Naive thymus-derived CD4-positive, alpha-beta T cell (primary cell): Measurements from ENCODE around the gene ERP29. TPM values are rescaled to one million over a fixed set of nuclear protein-coding genes. Genes with fewer than 3 reads are reported as not detected.
A peak's percentile ranks its signal among the peaks of the same experiment; 100 is the strongest.
"Not testable (repeated sequence)": the region's sequence is repeated elsewhere in the genome, so short reads cannot be mapped to it uniquely, and the experiment has no call there.

ENCODE experiments used
- ATAC-seq: fragments of 150-1000 bp; cut with Tn5 transposase; 2 replicates; pipeline ENCODE4 v1.10.0; 2021; ENCODE audit warnings: mild to moderate bottlenecking, moderate library complexity
- CTCF ChIA-PET: fragments of 350-600 bp; sonication (Branson Sonifier 250); formaldehyde crosslinking; loops from one replicate; lab custom pipeline; 2021; ENCODE audit warnings: antibody characterized with exemption; lab: Charles Lee
- POLR2A ChIA-PET: fragments of 350-600 bp; sonication (Branson Sonifier 250); formaldehyde crosslinking; loops from one replicate; lab custom pipeline; 2021; ENCODE audit warnings: antibody characterized with exemption, inconsistent platforms; lab: Charles Lee
- DNase-seq, 9 donors: peaks; one replicate each; pipeline versions ENCODE4 v3.0.0 to v3.0.0-alpha.2; 2020 to 2022; ENCODE audit warnings: mixed read lengths in 1 of 9
- H3K27ac ChIP-seq: one replicate; pipeline ENCODE4 v1.7.0; 2013; ENCODE audit warnings: mild to moderate bottlenecking, low read depth, low read length, moderate library complexity
- H3K27me3 ChIP-seq, 2 donors: one replicate each; pipeline ENCODE4 v1.7.0; 2013; ENCODE audit warnings: low read length in 2 of 2, mild to moderate bottlenecking in 2 of 2, moderate library complexity in 2 of 2; ENCODE audit not compliant: control insufficient read depth in 2 of 2, insufficient read depth in 2 of 2
- H3K36me3 ChIP-seq, 3 experiments: 1 replicate in 2 of 3; 2 replicates in 1 of 3; pipeline ENCODE4 v1.7.0; 2013; ENCODE audit warnings: low read length in 3 of 3, mild to moderate bottlenecking in 3 of 3, moderate library complexity in 1 of 3; ENCODE audit not compliant: insufficient read depth in 3 of 3, control insufficient read depth in 2 of 3
- H3K4me1 ChIP-seq, 2 donors: one replicate each; pipeline ENCODE4 v1.7.0; 2013; ENCODE audit warnings: low read length in 2 of 2, mild to moderate bottlenecking in 2 of 2, moderate library complexity in 1 of 2; ENCODE audit not compliant: control insufficient read depth in 2 of 2, insufficient read depth in 2 of 2
- H3K4me3 ChIP-seq: 2 replicates; pipeline ENCODE4 v1.7.0; 2013; ENCODE audit warnings: mild to moderate bottlenecking, low read length
- H3K9me3 ChIP-seq, 3 experiments: 1 replicate in 2 of 3; 2 replicates in 1 of 3; pipeline ENCODE4 v1.7.0; 2013; ENCODE audit warnings: low read length in 3 of 3; ENCODE audit not compliant: control insufficient read depth in 2 of 3
- H3K27ac Mint-ChIP-seq, 9 donors: one replicate each; pipeline ENCODE4 v1.8.0; 2020 to 2022; ENCODE audit warnings: mixed read lengths in 9 of 9, mild to moderate bottlenecking in 8 of 9, moderate library complexity in 5 of 9, inconsistent platforms in 2 of 9
- H3K27me3 Mint-ChIP-seq, 5 donors: one replicate each; pipeline ENCODE4 v1.8.0; 2021 to 2022; ENCODE audit warnings: mixed read lengths in 5 of 5, mild to moderate bottlenecking in 1 of 5
- H3K36me3 Mint-ChIP-seq, 5 donors: one replicate each; pipeline ENCODE4 v1.8.0; 2020 to 2022; ENCODE audit warnings: mixed read lengths in 5 of 5, mild to moderate bottlenecking in 3 of 5, inconsistent platforms in 1 of 5
- H3K4me1 Mint-ChIP-seq, 7 donors: one replicate each; pipeline ENCODE4 v1.8.0; 2020 to 2022; ENCODE audit warnings: mixed read lengths in 7 of 7, mild to moderate bottlenecking in 3 of 7, inconsistent platforms in 1 of 7
- H3K4me3 Mint-ChIP-seq, 10 donors: one replicate each; pipeline ENCODE4 v1.8.0; 2020 to 2022; ENCODE audit warnings: mild to moderate bottlenecking in 10 of 10, mixed read lengths in 10 of 10, moderate library complexity in 6 of 10, inconsistent platforms in 2 of 10
- H3K9me3 Mint-ChIP-seq, 11 donors: one replicate each; pipeline ENCODE4 v1.8.0; 2020 to 2022; ENCODE audit warnings: mixed read lengths in 11 of 11, mild to moderate bottlenecking in 4 of 11, inconsistent platforms in 1 of 11, moderate library complexity in 1 of 11
- intact Hi-C, 2 donors: fragments of 100-400 bp; cut with micrococcal nuclease; formaldehyde crosslinking; loops; one replicate each; pipeline ENCODE4 v1.15.1; 2023
- polyA plus RNA-seq, 2 donors: library from polyadenylated mRNA; unstranded; fragments of 300-500 nt; fragmentation: Illumina TruSeq; gene quantifications; one replicate each; pipeline ENCODE4 v1.2.3, GENCODE V29; 2021
- total RNA-seq, 6 experiments: library from RNA in 5 of 6; stranded (reverse) in 5 of 6; gene quantifications; 1 replicate in 5 of 6; 2 replicates in 1 of 6; pipeline ENCODE4 v1.2.3 and lab custom pipeline; 2021 to 2026

ERP29 gene
- total and polyA plus RNA-seq, 7 experiments from 2014 or later: 115 to 253 (median 180) TPM

DNA sequence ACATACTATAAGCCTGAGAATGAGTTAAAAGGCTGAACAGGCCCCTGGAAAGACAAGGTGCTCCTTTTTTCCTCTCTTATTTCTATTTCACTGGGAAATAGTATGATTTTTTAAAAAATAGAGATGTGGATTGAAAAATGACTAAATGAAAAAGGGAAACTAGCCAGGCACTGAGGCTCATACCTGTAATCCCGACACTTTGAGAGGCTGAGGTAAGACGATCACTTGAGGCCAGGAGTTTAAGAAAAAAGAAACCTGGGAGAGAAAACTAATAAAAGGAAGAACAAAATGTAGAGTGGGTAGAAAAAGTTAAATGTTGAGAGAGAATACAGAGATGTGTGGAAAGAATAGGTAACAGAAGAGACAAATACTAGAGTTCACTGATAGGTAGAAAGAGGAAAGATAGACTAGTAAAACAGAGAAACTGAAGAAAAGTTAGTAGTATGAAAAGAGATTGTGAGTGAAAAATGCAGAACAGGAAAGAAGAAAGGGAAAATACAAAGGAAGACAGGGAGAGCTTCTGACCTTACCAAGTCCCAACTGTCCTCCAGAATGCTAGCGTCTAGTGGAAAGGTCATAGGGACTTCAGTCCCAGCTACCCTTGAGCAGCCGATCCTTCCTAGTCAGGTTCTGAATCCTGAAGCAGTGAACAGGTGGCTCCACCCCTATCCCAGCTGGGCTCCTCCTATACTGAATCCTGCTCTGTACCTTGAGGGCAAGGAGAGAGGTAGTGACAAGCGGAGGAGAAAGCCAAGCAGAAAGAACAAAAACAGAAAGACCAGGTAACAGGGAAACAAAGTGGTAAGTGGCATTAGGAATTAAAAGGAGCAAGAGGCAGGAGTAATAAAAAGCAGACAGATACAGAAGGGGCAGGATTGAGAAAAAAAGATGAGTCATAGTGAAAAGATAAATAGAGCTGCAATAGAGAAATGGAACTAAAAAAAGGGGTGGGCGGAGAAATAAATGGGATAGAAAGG is 7.5 kb upstream of the ERP29 start:
- ATAC-seq: no peak
- Histone ChIP-seq H3K27me3 (no peaks in the 10 kb centered on the region), H3K27ac (peak overlapping the region; percentile 50), H3K4me1 (peaks cover 21 to 23% of the 10 kb centered on the region in 2 donors), H3K36me3 (no peaks in the 10 kb centered on the region), H3K4me3 (no peak overlapping the region), H3K9me3 (no peaks in the 10 kb centered on the region)
- DNase-seq: no peak
- peaks cover 5 to 23% (median 7%) of the 10 kb centered on the region in 5 donors for H3K36me3 Mint-ChIP-seq
- peaks cover 29 to 70% (median 57%) of the 10 kb centered on the region in 7 donors for H3K4me1 Mint-ChIP-seq
- ChIA-PET POLR2A (interaction anchor here (1.4 to 14.9 kb wide), 3 partner anchors 9 to 13 kb away, joined by 3 to 285 read pairs (median 5); partner anchors contain the start of genes ERP29 and TMEM116), CTCF (no interaction called here)
- H3K4me3 Mint-ChIP-seq: no peak overlapping the region
- H3K27ac Mint-ChIP-seq: peak overlapping the region in 8 of 9 donors; percentile 21 to 97 (median 71)
- peaks cover 0 to 3% (median 0%) of the 10 kb centered on the region in 11 donors for H3K9me3 Mint-ChIP-seq
- intact Hi-C loops: no loop called here
- H3K27me3 Mint-ChIP-seq: no peaks in the 10 kb centered on the region

DNA sequence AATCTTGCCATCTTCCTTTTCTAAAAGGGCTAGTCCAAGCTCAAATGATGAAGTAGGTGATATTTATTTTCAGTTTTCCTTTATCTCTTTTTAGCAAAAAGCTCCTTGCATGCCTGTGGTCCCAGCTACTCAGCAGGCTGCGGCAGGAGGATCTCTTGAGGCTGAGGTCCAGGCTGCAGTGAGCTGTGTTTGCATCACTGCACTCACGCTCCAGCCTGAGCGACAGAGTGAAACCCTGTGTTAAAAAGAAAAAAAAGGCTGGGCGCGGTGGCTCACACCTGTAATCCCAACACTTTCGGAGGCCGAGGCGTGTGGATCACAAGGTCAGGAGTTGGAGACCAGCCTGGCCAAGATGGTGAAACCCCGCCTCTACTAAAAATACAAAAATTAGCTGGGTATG is 5.3 kb upstream of the ERP29 start:
- Mint-ChIP-seq H3K27me3 (no peaks in the 10 kb centered on the region), H3K9me3 (peaks cover 0 to 10% (median 0%) of the 10 kb centered on the region in 11 donors), H3K4me1 (peaks cover 30 to 68% (median 51%) of the 10 kb centered on the region in 7 donors), H3K4me3 (no peak overlapping the region), H3K36me3 (peaks cover 5 to 25% (median 16%) of the 10 kb centered on the region in 5 donors), H3K27ac (peak overlapping the region in 6 of 9 donors; percentile 14 to 63 (median 51))
- ChIA-PET POLR2A (interaction anchor here (1.1 kb wide), 2 partner anchors 10 to 14 kb away, joined by 5 to 6 read pairs; no protein-coding TSS in a partner anchor), CTCF (no interaction called here)
- Histone ChIP-seq H3K4me3 (no peak overlapping the region), H3K27ac (no peak overlapping the region), H3K4me1 (peaks cover 13 to 24% of the 10 kb centered on the region in 2 donors), H3K36me3 (no peaks in the 10 kb centered on the region), H3K9me3 (no peaks in the 10 kb centered on the region), H3K27me3 (no peaks in the 10 kb centered on the region)
- DNase-seq (no peak), ATAC-seq (no peak)
- intact Hi-C loops: no loop called here

DNA sequence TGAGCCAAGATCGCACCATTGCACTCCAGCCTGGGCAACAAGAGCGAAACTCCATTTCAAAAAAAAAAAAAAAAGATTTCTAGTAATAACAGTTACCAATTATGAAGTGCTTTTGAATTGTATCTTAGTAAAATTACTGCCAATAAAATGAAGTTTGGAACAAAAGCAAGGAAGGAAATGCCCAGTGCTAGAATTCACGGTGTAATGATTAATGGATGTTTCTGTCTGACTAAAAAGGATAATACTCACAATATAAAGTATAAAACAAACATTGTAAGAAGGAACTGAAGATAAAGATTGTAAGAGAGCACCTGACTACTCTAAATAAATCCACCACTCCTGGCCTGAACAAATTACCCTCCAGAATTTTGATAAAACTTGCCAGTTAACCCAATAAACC is 4.3 kb upstream of the ERP29 start:
- no peak overlapping the region for H3K27ac ChIP-seq

DNA sequence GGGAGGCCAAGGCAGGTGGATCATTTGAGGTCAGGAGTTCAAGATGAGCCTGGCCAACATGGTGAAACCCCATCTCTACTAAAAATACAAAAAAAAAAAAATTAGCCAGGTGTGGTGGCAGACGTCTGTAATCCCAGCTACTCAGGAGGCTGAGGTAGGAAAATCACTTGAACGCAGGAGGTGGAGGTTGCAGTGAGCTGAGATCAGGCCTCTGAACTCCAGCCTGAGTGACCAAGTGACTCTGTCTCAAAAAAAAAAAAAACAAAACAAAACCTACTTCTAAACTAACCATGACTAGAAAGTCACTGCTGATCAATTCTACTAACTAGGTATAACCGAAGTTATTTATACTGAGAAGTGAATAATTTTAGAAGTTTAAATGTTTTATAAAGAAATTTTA is 3.6 kb upstream of the ERP29 start:
- POLR2A ChIA-PET: interaction anchor here (0.9 to 2.2 kb wide), 4 partner anchors 8 to 65 kb away, joined by 5 to 20 read pairs (median 11); no protein-coding TSS in a partner anchor
- H3K36me3 ChIP-seq, H3K9me3 ChIP-seq, H3K27me3 ChIP-seq, H3K27ac ChIP-seq, H3K27me3 Mint-ChIP-seq, intact Hi-C loops, H3K4me3 ChIP-seq, ATAC-seq, H3K4me3 Mint-ChIP-seq, DNase-seq: not testable (repeated sequence)
- Mint-ChIP-seq H3K9me3 (peaks cover 0 to 10% (median 0%) of the 10 kb centered on the region in 11 donors), H3K27ac (peak overlapping the region in 7 of 9 donors; percentile 9 to 75 (median 59)), H3K4me1 (peaks cover 35 to 66% (median 52%) of the 10 kb centered on the region in 7 donors), H3K36me3 (peaks cover 5 to 25% (median 21%) of the 10 kb centered on the region in 5 donors)
- CTCF ChIA-PET: interaction anchor here (0.6 to 1.2 kb wide), 4 partner anchors 8 to 32 kb away, joined by 3 to 10 read pairs (median 4); no protein-coding TSS in a partner anchor
- H3K4me1 ChIP-seq: peaks cover 15 to 28% of the 10 kb centered on the region in 2 donors

More for the DNA sequence above, 4.3 kb upstream of the ERP29 start:
- Mint-ChIP-seq H3K27ac (peak overlapping the region in 5 of 9 donors; percentile 36 to 73 (median 48)), H3K27me3 (no peaks in the 10 kb centered on the region), H3K4me1 (peaks cover 30 to 61% (median 46%) of the 10 kb centered on the region in 7 donors), H3K4me3 (no peak overlapping the region), H3K9me3 (peaks cover 0 to 10% (median 0%) of the 10 kb centered on the region in 11 donors), H3K36me3 (peaks cover 5 to 20% (median 16%) of the 10 kb centered on the region in 5 donors)
- intact Hi-C loops: no loop called here
- ATAC-seq (no peak), DNase-seq (no peak)
- ChIA-PET CTCF (interaction anchor here (0.6 to 0.7 kb wide), 2 partner anchors 33 to 89 kb away, joined by 3 to 4 read pairs; no protein-coding TSS in a partner anchor), POLR2A (interaction anchor here (2.2 kb wide), 1 partner anchor 15 kb away, joined by 20 read pairs; no protein-coding TSS in a partner anchor)
- Histone ChIP-seq H3K36me3 (peaks cover 0 to 6% (median 0%) of the 10 kb centered on the region in 3 experiments), H3K27me3 (no peaks in the 10 kb centered on the region), H3K4me1 (peaks cover 12 to 23% of the 10 kb centered on the region in 2 donors), H3K9me3 (no peaks in the 10 kb centered on the region), H3K4me3 (no peak overlapping the region)

DNA sequence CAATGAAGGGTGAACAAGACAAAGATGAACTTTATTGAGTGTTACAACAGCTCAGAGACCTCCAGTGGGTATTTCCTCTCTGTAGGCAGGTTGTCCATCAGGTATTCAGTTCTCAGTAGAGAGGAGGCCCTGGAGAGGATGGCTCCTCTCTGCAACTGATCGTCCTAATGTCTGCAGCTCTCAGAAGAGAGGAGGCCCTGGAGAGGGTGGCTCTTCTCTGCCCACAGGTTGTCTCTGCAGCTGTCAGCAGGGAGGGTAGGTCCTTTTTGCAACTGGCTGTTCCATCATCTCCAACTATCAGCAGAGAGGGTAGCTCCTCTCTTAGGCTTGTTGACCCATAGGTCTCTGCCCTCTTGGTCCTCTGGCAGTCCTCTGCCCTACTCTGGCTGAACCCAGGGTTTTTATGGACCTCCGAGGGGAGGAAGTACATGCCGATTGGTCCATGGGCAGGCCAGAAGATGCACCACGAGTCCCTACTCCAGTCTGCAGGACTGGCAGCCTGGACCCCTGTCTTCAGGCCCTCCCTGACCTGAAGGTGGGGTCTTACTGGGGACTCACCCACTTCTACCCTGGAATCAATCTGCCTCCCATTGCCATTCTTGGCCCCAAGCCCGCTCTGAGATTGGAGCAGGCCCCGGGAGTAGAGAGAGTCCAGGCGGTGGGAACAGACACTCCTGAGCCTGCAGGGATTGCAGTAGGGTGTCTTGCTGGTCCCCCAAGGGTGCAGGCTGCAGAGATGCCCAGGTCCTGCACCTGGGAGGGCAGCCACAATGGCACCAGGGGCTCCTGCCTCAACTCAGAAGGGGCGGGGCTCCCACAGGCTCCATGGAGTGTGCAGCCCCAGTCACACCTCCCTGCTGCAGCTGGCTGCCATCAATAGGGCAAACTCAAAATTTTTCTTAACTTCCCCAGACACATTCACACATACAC is 2.5 kb upstream of the ERP29 start:
- H3K4me3 ChIP-seq: no peak overlapping the region
- H3K36me3 Mint-ChIP-seq: peaks cover 5 to 28% (median 24%) of the 10 kb centered on the region in 5 donors

More for the DNA sequence above, 2.5 kb upstream of the ERP29 start:
- H3K27ac Mint-ChIP-seq: peak overlapping the region; percentile 11 to 98 (median 95)
- no peaks in the 10 kb centered on the region for H3K27me3 Mint-ChIP-seq
- Histone ChIP-seq H3K9me3 (no peaks in the 10 kb centered on the region), H3K36me3 (peaks cover 0 to 9% (median 0%) of the 10 kb centered on the region in 3 experiments), H3K27ac (no peak overlapping the region), H3K27me3 (no peaks in the 10 kb centered on the region), H3K4me1 (peaks cover 22 to 32% of the 10 kb centered on the region in 2 donors)
- peaks cover 39 to 64% (median 48%) of the 10 kb centered on the region in 7 donors for H3K4me1 Mint-ChIP-seq
- ATAC-seq: no peak
- POLR2A ChIA-PET: interaction anchor here (0.9 to 2.2 kb wide), 4 partner anchors 9 to 66 kb away, joined by 5 to 20 read pairs (median 11); no protein-coding TSS in a partner anchor
- no peak for DNase-seq
- H3K4me3 Mint-ChIP-seq: peak overlapping the region; percentile 86 to 97 (median 91)
- H3K9me3 Mint-ChIP-seq: peaks cover 0 to 10% (median 1%) of the 10 kb centered on the region in 11 donors
- intact Hi-C loops: loop anchor here (5.0 to 10.0 kb wide), 8 partner anchors 33 to 1212 kb away; partner anchors contain the start of genes ACAD10 (in 1 of the 2), ATXN2 (in 1 of the 2), BRAP (in 1 of the 2) and NAA25 (in 1 of the 2)
- CTCF ChIA-PET: interaction anchor here (0.8 to 1.2 kb wide), 3 partner anchors 9 to 17 kb away, joined by 3 to 10 read pairs (median 4); no protein-coding TSS in a partner anchor
